ENCODE measurements around the gene RNF149. TPM values are rescaled to one million over a fixed set of nuclear protein-coding genes. Genes with fewer than 3 reads are reported as not detected.

RNF149 gene
- total and polyA plus RNA-seq, 9 of the 15 experiments (the other 6 are each of a cell fraction or from before 2014, with no cell fraction given) = 9.0 to 31.5 (median 22.8) TPM

GRCh38 chr2:101253013-101253702, 55.3 kb downstream of the RNF149 start:
- intact Hi-C loops (cut with micrococcal nuclease) (loop anchor here (2.0 to 5.0 kb wide), 2 partner anchors 101 to 240 kb away; partner anchors contain the start of gene TBC1D8), in situ Hi-C loops (cut with MboI) (no loop called here)
- peaks cover 1% of the 10 kb centered on the region; the same call in 1 of the 2 replicates for H3K9me3 ChIP-seq (replicated peaks; ENCODE audit: control insufficient read depth, insufficient read depth, low read depth, low read length)
- no peaks in the 10 kb centered on the region for H3K27me3 ChIP-seq (ENCODE audit: control insufficient read depth in 2 of 2, insufficient read depth in 2 of 2, low read length in 2 of 2)
- peak overlapping the region; percentile 97 for H3K4me3 ChIP-seq
- H3K4me2 ChIP-seq (ENCODE audit: insufficient read depth, low read length) = peak overlapping the region; percentile 98
- H2AFZ ChIP-seq (ENCODE audit: low read depth, low read length) = peak overlapping the region; percentile 86
- peak overlapping the region; percentile 89 for H3K27ac ChIP-seq (ENCODE audit: extremely low read depth, low read depth, low read length)
- WGBS (ENCODE audit: insufficient coverage, low coverage, missing lambda C conversion rate) = 0% methylated on average over 44 of the region's 65 CpGs
- no TSS peak for BruUV-seq (replicated peaks)
- H3K4me1 ChIP-seq (replicated peaks in 1 of 2; ENCODE audit: control insufficient read depth in 2 of 2, insufficient read depth in 2 of 2, low read length in 2 of 2) = peaks cover 22 to 24% of the 10 kb centered on the region in 2 experiments
- 0 out of 2 replicates have a peak, but pooled peaks cover 7% of the 10 kb centered on the region for H4K20me1 ChIP-seq (replicated peaks; ENCODE audit: control insufficient read depth, insufficient read depth, low read length)
- ChIA-PET POLR2A (interaction anchor here (0.5 to 1.8 kb wide), 6 partner anchors 14 to 251 kb away, joined by 3 to 7 read pairs (median 3); partner anchors contain the start of genes RNF149 and RPL31), CTCF (ENCODE audit: low intra/inter-chr PET ratio) (interaction anchor here (1.2 kb wide), 1 partner anchor 240 kb away, joined by 5 read pairs; no protein-coding TSS in a partner anchor)
- ATAC-seq (peak; percentile 81), FAIRE-seq (no peak), DNase-seq (ENCODE audit: extremely low read depth in 1 of 4, low spot score in 3 of 4) (peak in 3 of 4 experiments; percentile 51 to 73 (median 67))
- H3K36me3 ChIP-seq (ENCODE audit: control insufficient read depth, insufficient read depth, low read length) = peaks cover 24% of the 10 kb centered on the region; the same call in 2 of the 3 replicates
- H3K9ac ChIP-seq (ENCODE audit: insufficient read depth in 1 of 2, low read depth in 2 of 2, low read length in 2 of 2) = peak overlapping the region; percentile 93 to 98
- no peaks in the 10 kb centered on the region for H3K9me1 ChIP-seq (ENCODE audit: control insufficient read depth, insufficient read depth, low read length)
- H3K79me2 ChIP-seq (ENCODE audit: control insufficient read depth, insufficient read depth, low read length) = peaks cover 40% of the 10 kb centered on the region
- 0 out of 2 replicates have a peak, but pooled peaks have one; percentile 28 for TF ChIP-seq TGIF2 (CRISPR knock-in tag; IDR thresholded peaks at IDR 0.05)
- no peak for TF ChIP-seq ZNF143 (CRISPR knock-in tag; IDR thresholded peaks at IDR 0.05)
- no peak for TF ChIP-seq ID3 (CRISPR knock-in tag; IDR thresholded peaks at IDR 0.05)
- no peak for TF ChIP-seq ID3 (tag; IDR thresholded peaks at IDR 0.05)
- peak; percentile 60; the same call in 1 of the 2 replicates for TF ChIP-seq SPI1 (IDR thresholded peaks at IDR 0.05; ENCODE audit: borderline replicate concordance, low read depth, low read length)
- TF ChIP-seq CTBP1 (IDR thresholded peaks at IDR 0.05; ENCODE audit: borderline replicate concordance) = 0 out of 2 replicates have a peak, but pooled peaks have one; percentile 22
- TF ChIP-seq PHF20 (IDR thresholded peaks at IDR 0.05; ENCODE audit: partially characterized antibody) = no peak
- TF ChIP-seq ZBTB11 (CRISPR knock-in tag; IDR thresholded peaks at IDR 0.05) = peak in 1 of 3 experiments; percentile 70; a peak in 1 of 6 replicates
- no peak for TF ChIP-seq KDM1A (IDR thresholded peaks at IDR 0.05)
- no peak for TF ChIP-seq SMARCC2 (IDR thresholded peaks at IDR 0.05; ENCODE audit: low read depth)
- 0 out of 2 replicates have a peak, but pooled peaks have one; percentile 17 for TF ChIP-seq SMAD4 (CRISPR knock-in tag; conservative IDR thresholded peaks at IDR 0.05)
- TF ChIP-seq ZNF655 (CRISPR knock-in tag; IDR thresholded peaks at IDR 0.05) = no peak
- peak; percentile 38; the same call in 1 of the 2 replicates for TF ChIP-seq ZBTB9 (CRISPR knock-in tag; IDR thresholded peaks at IDR 0.05)
- TF ChIP-seq KLF10 (CRISPR knock-in tag; IDR thresholded peaks at IDR 0.05) = no peak
